HuH-7.5 (cell line): ENCODE data around the gene CARD11.

ENCODE experiments used
- DNase-seq: peaks from one replicate; pipeline ENCODE4 v3.0.0; 2011; ENCODE audit warnings: low spot score

CARD11 gene

DNA sequence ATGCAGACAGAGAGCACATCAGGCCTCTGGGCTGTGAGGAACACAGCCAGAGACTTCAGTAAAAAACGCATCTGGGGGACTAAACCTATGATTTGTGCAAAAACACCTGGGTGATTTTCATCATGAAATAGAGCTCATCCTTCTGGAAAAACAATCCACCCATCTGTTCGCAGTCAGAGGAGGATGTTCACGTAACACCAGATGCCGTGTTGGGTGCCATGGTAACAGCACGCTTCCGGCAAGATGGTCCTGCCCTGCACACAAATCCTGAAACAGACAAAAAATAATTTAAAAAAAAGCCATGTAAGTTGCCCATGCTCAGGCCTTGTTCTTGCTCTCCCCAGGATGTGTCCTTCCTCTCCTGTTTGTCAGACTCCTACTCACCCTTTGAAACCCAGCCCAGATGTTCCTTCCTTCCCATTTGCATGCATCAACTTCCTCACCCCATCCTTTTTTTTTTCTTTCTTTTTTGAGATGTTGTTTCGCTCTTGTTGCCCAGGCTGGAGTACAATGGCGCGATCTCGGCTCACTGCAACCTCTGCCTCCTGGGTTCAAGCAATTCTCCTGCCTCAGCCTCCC is 171.3 kb downstream of the CARD11 start:
- DNase-seq = no peak

GRCh38 chr7:2870471-2870931 is 173.2 kb downstream of the CARD11 start:
- no peak for DNase-seq

GRCh38 chr7:2869981-2870380 is 173.7 kb downstream of the CARD11 start:
- no peak for DNase-seq

DNA sequence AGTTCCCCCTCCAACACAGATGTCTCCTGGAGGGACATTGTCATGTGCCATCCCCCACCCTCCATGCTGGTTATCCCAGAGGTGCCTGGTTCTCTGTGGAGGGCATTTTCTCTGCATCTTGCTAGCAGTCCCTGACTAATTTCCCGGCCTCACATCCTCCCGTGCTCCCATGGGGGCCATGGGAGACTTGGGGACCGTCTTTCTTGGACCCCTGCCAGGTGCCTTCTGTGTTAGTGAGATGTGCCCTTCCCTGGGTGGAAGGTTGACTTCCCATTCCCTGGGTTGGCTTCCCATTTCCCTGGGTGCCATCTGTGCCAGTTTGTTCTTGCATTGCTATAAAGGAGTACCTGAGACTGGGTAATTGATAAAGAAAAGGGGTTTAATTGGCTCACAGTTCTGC is 177.1 kb downstream of the CARD11 start:
- DNase-seq = no peak

DNA sequence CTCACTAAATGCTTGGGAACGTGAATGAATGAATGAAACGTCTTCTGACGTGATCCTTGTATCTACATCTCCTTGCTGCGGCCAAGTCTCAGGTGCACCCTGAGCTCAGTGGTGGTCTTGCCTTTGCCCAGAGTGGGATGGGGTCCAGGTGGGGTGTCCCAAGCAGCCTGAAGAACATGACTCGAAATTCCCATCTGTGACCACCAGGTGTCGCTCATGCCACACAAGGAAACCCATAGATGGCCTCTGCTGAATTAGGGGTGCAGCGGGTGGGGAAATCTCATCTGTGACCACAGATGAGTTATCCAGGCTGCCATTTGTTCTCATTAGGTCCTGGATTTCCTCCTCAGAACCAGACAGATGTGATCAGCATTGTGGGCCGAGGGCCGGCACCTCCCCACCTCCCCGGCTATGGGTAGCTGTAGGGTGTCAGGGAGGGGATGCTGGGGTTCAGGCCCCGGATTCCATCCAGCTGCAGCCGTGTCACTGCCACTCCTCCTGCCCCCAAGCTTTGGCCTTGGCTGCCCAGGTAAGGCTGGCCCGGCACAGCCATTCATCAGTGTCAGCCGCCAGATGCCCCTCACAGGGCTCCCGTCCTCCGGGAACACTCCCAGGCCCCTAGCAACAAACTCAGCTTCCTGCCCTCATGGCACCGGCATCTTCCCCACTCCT is 178.5 kb downstream of the CARD11 start:
- peak; percentile 66 for DNase-seq

GRCh38 chr7:2864204-2864985 is 179.3 kb downstream of the CARD11 start:
- no peak for DNase-seq

GRCh38 chr7:2863461-2864066 is 180.1 kb downstream of the CARD11 start:
- DNase-seq = no peak

- DNase-seq = no peak
These were observed 180.8 kb downstream of the CARD11 start for GRCh38 chr7:2862831-2863361.

GRCh38 chr7:2861509-2861908 is 182.2 kb downstream of the CARD11 start:
- no peak for DNase-seq

GRCh38 chr7:2860627-2861133 is 183.0 kb downstream of the CARD11 start:
- DNase-seq = no peak

- no peak for DNase-seq
These were observed 183.7 kb downstream of the CARD11 start for GRCh38 chr7:2859952-2860351.

DNA sequence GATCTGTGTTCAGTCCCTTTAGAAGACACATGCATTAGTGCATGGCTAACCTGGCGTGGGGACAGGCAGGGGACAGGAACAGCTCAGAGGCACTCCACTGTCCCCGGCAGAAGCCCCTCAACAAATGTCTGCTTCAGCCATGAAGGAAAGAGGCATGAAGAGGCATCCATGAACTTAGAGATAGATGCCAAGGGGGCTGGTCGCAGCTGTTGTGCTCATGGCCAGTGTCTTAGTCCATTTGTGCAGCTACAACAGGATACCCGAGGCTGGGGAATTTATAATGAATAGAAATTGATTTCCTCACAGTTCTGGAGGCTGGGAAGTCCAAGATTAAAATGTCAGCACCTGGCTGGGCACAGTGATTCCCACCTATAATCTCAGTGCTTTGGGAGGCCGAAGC is 185.0 kb downstream of the CARD11 start:
- DNase-seq = no peak

DNA sequence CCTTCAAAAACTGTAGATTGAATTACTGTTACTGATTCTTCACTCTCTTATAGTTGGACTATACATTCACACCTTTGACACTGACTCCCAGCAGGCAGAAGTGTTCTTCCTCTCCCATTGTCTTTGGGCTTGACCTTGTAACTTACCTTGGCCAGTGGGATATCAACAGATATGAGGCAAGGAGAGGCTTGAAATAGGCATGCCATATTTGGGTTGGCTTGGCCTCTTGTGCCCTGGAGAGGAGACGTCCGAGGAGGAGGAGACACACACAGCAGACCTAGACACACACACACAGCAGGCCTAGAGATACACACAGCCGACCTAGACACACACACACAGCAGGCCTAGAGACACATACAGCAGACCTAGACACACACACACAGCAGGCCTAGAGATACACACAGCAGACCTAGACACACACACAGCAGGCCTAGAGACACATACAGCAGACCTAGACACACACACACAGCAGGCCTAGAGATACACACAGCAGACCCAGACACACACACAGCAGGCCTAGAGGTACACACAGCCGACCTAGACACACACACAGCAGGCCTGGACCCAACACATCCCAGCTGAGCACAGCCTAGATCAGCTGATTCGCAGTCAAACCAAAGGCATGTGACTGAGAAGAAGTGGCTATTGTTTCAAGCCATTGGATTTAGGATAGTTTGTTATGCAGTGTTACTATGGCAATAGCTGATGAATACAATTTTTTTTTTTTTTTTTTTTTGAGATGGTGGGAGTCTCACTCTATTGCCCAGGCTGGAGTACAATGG is 187.1 kb downstream of the CARD11 start:
- DNase-seq = no peak
